GM21723 (cell line): ENCODE measurements around the gene SHISA9.

Experiments used
- ATAC-seq: cut with Tn5 transposase; IDR thresholded peaks from one replicate; pipeline ENCODE4 v1.9.1; 2021; ENCODE audit warnings: mild to moderate bottlenecking, moderate library complexity; ENCODE audit not compliant: unreplicated experiment

SHISA9 gene

GRCh38 chr16:13155780-13156179, 254.4 kb downstream of the SHISA9 start:
- ATAC-seq = no peak

DNA sequence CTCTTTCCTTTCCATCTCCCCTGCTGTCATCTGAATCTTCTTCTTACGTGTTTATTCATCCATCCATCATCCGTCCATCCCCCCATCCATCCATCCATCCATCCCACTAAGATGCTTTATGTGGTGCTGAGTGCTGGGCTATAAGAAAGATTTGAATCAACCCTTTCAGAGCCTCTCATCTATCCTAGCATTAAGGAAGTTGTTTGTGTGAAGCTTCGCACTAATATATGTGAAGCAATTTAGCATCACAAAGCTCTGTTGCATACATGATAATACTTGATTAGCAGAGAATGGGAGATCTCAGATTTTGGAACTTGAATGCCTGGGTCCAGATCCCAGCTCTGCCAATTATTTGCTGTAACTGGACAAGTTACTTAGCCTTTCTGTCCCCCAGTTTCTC, 255.7 kb downstream of the SHISA9 start:
- ATAC-seq = no peak

DNA sequence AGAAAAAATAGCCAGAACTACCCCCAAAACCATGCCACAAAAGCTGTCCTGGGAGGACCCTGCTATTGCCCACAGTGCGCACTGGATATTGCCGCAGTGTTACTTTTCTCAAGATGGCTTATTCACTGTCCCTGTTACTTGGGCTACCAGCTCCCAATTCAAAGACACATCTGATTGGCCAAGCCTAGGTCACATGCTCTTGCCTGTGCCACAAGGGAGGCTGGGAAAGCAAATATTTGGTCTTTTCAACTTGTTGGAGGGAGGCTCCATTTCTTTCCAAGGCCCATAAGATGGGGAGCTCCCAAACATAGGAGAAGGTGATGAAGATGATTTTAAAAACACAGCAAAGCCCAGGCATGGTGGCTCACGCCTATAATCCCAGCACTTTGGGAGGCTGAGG, 257.0 kb downstream of the SHISA9 start:
- no peak for ATAC-seq

DNA sequence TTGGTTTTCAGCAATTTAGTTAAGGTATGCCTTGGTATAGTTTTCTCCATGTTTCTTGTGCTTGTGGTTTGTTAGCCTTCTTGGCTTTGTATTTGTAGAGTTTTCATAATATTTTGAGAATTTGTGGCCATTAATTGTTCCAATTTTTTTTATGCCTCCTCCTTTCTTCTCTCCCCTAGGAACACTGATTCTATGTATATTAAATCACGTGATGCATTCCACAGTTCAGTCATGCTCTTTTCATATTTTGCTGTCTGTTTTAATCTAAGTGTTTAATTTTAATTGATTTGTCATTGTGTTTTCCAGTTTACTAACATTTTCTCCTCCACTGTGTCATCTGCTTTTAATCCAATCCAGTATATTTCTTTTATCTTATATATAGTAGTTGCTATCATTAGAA, 263.6 kb downstream of the SHISA9 start:
- ATAC-seq = no peak

GRCh38 chr16:13168091-13168572, 266.7 kb downstream of the SHISA9 start:
- ATAC-seq = no peak

DNA sequence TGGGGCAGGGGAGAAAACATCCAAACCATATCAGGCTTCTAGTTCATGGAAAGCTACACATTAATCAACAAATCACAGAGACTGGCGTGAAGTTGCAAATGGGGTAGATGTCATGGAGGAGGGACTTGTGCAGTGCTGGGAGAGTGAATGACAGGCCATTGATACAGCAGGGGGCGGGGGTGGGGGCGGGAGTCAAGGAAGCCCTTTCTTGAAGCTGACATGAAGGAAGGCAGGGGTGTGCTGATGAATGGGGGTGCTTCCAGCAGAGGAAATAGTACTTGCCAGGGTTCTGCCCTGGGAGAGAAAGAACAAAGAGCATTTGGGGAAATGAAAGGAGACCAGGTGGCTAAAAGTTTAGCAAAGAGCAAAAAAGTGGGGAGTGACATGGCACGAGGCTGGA, 269.9 kb downstream of the SHISA9 start:
- ATAC-seq = no peak

- no peak for ATAC-seq
Observed at GRCh38 chr16:13176711-13177110, 275.3 kb downstream of the SHISA9 start.

DNA sequence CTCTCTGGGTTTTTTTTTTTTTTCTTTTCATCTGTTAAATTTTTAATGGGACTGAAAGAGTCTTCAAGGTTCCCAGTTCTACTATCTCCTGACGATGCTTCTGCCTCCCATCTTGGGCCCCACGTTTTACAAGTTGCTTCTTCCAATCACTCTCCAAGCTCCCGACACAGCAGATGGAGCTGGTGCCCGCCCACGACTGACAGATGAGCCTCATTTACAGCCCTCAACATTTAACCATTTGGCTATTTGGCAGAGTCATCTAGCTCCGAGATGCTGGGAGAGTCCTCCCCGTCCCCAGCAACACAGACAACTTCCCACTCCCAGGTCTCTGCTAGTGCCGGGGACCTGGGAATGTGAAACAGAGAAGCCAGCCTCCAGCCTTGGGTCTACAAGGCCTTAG, 276.9 kb downstream of the SHISA9 start:
- ATAC-seq = no peak

GRCh38 chr16:13181432-13181831, 280.0 kb downstream of the SHISA9 start:
- no peak for ATAC-seq

DNA sequence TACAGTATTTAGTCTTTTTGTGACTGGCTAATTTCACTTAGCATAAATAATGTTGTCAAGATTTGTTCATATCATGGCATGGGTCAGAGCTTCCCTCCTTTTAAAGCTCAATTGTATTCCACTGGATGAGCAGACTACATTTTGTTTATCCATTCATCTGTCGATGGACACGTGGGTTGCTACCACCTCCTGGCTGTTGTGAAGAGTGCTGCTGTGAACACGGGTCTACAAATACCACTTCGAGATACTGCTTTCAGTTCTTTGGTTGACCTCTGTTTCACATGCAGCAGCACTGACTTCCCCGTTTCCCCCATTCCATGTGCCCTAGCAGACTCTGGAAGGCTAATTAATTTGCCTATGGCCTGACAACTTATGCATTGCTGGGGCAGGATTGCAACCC, 285.4 kb downstream of the SHISA9 start:
- ATAC-seq = no peak

GRCh38 chr16:13189250-13189649, 287.9 kb downstream of the SHISA9 start:
- ATAC-seq = no peak

DNA sequence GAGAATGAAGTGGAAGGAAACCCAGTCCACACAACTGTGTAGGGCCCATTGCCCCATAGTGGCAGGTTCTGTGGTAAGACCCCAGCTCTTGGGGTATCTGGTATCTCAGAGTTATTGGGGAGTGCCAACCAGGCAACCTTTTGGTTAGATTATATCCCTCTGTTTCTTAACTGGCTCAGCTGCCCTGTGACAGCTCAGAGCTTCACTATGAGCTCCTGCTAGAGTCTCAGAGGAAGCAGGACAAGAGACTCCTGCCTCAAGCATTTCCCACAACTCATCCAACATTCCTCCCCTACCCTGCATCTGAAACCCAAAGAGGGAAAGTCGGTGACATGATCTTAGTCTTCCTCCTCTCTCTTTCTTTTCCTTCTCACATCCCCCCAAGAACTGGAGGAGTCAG, 292.3 kb downstream of the SHISA9 start:
- no peak for ATAC-seq

DNA sequence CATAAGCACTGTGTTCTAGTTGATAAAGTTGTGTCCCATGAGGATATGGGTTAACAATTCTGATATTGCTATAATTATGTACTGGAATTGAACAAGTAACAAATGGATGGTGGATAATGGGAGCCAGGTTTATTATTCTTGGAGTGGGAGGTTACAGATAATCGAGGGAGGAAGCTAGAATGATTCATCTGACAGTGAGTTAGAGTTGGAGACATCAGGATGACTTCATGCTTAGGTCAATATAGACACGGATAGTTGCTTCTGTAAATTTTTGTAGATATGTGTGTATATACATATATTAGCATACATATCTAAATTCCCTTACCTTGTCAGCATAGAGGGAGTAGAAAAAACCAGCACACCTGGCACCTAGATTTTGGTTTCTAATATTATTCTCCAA, 293.4 kb downstream of the SHISA9 start:
- no peak for ATAC-seq

DNA sequence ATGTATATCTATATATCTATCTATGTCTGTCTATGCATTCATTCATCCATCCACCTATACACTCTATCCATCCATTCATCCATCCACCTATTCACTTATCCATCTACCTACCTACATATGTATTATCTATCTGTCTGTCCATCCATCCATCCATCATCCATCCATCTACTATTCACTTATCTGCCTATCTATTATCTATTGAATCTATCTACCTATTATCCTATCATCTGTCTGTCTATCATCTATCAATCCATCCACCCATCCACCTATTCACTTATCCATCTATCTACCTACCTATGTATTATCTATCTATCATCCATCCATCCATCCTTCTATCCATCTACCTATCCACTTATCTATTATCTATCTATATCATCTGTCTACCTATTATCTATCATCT, 302.3 kb downstream of the SHISA9 start:
- no peak for ATAC-seq

DNA sequence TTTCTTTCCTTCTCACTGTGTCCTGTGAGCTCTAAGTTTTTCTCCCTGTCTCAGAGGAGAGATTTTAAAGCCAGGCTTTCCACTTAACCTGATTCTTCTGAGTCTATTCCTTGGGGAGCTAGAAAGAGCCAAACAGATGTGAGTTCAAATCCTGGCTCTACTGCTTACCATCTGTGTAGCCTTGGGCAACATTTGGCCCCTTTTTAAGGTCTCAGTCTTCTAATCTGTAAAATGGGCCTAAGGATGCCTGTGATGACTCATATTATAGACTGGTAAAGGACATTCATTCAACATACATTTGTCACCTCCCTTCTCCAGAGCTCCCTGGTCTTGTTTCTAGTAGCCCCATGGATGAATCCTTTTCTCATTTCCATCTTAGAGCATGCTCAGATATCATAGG, 304.0 kb downstream of the SHISA9 start:
- ATAC-seq = no peak

DNA sequence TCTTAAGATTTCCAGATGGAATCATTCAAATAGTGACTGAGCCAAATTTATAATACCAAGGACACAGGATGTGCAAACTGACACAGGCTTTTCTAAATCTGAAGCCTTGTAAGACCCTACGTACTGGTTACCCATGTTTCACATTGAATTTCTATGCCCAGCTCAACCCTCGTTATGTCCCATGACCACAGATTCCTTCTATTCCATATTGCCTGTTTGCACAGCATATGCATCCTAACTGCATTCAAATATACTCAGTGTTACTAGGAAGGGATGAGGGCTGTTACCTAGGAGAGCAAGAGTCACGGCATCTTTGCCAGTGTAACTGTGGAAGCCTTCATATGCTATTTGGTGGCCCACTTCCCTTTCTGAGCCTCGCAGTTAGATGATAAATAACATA, 305.2 kb downstream of the SHISA9 start:
- ATAC-seq = no peak

DNA sequence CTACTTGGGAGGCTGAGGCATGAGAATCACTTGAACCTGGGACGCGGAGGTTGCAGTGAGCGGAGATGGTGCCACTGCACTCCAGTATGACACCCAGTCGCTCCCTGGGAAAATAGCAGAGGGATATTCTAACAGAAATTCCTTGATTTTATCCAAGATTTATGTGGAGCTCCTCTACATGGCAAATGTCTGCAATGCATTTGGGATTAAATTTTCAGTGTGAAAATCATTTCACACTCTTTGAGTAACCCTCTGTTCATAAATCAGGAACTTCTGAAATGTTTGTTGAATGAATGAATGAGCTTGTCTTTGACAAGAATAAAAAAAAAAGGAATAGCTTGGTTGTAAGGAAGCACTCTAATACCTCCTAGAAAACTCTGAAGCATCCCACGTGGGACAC, 305.8 kb downstream of the SHISA9 start:
- no peak for ATAC-seq

DNA sequence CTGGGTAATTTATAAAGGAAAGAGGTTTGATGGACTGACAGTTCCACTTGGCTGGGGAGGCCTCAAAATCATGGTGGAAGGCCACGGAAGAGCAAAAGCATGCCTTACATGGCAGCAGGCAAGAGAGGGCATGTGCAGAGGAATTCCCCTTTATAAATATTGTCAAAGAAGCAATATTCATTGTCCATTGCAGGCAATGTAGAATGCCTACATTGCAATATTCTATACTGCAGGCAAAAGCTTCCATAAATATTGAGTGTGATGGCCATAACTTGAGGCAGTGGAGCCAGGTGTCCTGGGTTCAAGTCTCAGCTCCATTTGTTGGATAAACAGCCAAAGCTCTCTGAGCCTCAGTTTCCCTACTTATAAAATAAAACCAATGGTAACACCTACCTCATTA, 322.3 kb downstream of the SHISA9 start:
- ATAC-seq = no peak

DNA sequence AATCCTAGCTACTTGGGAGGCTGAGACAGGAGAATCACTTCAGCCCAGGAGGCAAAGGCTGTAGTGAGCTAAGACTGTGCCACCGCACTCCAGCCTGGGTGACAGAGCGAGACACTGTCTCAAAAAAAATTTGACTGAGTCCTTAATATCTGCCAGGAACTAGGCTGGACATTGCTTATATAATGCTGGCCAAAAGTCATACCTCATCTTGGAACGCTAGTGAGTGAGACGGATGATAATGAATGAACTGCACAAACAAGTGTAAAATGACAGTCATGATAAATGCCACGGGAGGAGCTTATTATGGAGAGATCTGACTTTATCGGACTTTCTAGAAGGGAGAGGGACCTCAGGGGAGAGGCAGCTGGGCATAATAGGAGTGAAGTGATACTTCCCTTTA, 327.6 kb downstream of the SHISA9 start:
- ATAC-seq = no peak

DNA sequence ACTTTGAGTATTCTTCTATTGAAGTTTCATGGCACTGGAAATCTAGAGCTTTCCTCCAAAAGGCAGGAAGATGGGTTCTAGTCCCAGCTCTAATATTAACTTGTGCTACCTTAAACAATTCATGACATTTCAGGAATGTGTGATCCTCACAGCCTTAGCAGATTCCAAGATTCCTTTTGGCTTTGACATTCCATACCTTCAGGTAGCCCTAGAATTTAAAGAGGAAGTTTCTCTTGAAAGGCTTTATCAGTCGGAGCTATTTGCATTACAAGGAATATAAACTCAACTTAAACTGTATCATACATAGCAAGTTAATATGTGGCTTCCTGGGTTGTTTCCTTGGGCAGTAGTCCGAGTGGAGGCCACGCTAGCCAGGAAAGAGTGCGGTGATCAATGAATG, 330.0 kb downstream of the SHISA9 start:
- no peak for ATAC-seq

DNA sequence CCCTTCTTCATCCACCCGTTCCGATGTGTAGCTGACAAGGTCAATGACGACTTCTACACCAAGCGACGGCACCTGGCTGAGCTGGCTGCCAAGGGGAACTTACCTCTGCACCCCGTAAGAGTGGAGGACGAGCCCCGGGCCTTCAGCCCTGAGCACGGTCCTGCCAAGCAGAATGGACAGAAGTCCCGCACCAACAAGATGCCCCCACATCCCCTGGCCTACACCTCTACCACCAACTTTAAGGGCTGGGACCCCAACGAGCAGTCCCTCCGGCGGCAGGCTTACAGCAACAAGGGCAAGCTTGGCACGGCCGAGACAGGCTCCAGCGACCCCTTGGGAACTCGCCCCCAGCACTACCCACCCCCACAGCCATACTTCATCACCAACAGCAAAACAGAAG, 333.6 kb downstream of the SHISA9 start:
- ATAC-seq = no peak

DNA sequence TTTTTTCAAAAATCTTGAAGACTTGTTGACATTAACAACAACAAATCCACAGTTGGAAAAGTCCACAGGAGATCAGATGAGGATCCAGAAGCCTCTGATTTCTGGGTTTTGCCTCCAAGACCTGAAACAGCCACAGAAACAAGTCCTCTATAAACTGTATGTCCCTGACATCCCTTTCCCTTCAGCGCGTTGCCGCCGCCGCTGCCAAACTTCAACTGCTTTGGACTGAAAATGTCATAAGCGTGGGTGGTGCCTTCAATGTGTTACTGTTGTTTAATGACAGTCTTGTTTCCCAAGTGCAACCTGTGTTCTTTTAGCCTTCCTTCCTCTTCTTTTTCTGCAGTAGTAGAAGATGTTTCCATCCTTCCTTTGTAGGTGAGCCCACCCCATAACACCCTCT, 334.9 kb downstream of the SHISA9 start:
- ATAC-seq = no peak

GRCh38 chr16:13238182-13238581, 336.8 kb downstream of the SHISA9 start:
- no peak for ATAC-seq

DNA sequence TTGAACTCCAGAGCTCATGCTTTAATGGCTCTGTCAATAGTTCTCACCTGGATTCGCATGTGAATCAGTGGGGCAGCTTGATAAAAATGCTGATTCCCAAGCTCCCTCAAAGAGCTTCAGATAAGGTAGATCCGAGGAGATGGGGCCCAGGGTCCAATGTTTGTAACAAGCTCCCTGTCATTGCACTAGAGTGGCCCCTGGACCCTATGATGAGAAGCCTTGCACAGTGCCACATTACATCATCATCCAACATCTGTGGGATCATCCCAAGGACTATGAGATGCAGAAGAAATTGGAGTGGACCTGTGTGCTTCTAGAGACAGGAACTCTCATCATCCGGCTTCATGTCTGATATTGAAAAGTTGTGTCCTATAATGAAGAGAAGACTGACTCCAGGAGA, 340.8 kb downstream of the SHISA9 start:
- no peak for ATAC-seq
